Measurements from ENCODE around the gene TNRC6A.

GRCh38 chr16:24820522-24820921 is 91.1 kb downstream of the TNRC6A start:
- TF ChIP-seq ZNF384 (IDR thresholded peaks at IDR 0.05) (no peak), FOXM1 (IDR thresholded peaks at IDR 0.05; ENCODE audit: borderline replicate concordance) (no peak), SUZ12 (IDR thresholded peaks at IDR 0.05) (no peak), LEF1 (IDR thresholded peaks at IDR 0.05; ENCODE audit: borderline replicate concordance) (no peak)
